Inflammatory macrophage (primary cell): Measurements from ENCODE around the gene SLC12A5.
A peak's percentile ranks its signal among the peaks of the same experiment; 100 is the strongest.

Experiments
- DNase-seq, 2 donors: peaks; one replicate each; pipeline ENCODE4 v3.0.0-alpha.2; 2020 to 2022

Gene SLC12A5

DNA sequence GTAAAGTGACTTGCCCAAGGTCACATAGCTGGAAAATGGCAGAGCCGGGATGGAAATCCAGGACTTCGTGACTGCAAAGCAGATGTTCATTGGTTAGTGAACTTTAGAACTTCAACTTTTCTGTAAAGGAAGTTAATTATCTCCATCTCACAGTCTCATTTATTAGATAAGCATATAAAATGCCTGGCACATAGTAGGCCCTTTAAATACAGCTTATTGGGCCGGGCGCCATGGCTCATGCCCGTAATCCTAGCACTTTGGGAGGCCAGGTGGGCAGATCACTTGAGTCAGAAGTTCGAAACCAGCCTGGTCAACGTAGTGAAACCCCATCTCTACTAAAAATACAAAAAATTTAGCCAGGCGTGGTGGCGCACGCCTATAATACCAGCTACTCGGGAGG, 22.1 kb upstream of the SLC12A5 start:
- no peak for DNase-seq

DNA sequence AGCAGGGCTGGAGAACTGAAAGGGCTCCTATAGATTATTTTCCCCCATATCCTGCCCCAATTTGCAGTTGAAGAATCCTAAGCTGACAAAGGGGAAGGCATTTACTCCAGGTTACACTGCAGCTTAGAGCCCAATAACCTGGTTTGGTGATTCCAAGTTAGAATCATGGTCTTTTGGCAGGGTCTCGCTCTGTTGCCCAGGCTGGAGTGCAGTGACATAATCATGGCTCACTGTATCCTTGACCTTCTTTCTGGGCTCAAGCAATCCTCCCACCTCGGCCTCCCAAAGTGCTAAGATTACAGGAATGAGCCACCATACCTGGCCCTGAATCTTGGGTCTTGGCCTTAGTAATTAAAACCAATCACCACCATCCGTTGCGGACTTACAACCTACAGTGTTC, 21.3 kb upstream of the SLC12A5 start:
- DNase-seq = no peak

- DNase-seq = no peak
Observed at GRCh38 chr20:46009816-46010215, 19.2 kb upstream of the SLC12A5 start.

DNA sequence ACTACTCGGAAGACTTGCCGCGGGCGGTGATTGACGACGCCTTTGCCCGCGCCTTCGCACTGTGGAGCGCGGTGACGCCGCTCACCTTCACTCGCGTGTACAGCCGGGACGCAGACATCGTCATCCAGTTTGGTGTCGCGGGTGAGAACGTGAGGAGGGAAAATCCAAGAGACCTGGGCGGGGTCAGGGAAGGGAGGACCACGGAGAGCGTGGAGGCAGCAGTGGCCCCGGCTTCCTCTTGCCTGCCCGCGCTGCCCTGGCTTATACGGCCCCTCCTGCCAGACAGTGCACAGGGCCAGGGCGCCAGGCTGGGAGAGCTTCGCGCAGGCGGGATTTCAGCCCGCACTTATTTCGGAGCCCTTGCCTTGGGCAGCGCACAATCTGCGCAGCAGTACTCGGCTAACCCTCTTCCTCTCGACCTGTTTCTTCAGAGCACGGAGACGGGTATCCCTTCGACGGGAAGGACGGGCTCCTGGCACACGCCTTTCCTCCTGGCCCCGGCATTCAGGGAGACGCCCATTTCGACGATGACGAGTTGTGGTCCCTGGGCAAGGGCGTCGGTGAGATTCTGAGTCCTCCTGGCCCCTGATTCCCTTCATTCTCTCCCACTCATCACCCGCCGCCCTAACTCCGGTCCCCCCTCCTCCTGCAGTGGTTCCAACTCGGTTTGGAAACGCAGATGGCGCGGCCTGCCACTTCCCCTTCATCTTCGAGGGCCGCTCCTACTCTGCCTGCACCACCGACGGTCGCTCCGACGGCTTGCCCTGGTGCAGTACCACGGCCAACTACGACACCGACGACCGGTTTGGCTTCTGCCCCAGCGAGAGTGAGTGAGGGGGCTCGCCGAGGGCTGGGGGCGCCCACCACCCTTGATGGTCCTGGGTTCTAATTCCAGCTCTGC, 18.3 kb upstream of the SLC12A5 start:
- peak; percentile 56 to 81 for DNase-seq

GRCh38 chr20:46011631-46012482, 17.2 kb upstream of the SLC12A5 start:
- DNase-seq = peak; percentile 93 to 100

DNA sequence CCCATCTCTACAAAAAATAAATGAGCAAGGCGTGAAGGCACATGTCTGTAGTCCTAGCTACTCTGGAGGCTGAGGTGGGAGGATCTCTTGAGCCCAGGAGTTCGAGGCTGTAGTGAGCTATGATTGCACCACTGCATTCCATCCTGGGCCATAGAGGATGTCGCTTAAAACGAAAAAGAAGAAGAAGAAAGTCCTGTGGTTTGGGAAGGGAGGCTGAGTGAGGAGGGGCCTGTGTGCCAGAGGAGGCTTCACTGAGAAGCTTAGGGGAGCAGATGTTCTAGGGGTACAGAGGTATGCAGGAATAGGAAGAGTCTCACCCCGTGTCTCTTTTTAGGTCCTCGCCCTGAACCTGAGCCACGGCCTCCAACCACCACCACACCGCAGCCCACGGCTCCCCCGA, 16.1 kb upstream of the SLC12A5 start:
- DNase-seq = no peak

DNA sequence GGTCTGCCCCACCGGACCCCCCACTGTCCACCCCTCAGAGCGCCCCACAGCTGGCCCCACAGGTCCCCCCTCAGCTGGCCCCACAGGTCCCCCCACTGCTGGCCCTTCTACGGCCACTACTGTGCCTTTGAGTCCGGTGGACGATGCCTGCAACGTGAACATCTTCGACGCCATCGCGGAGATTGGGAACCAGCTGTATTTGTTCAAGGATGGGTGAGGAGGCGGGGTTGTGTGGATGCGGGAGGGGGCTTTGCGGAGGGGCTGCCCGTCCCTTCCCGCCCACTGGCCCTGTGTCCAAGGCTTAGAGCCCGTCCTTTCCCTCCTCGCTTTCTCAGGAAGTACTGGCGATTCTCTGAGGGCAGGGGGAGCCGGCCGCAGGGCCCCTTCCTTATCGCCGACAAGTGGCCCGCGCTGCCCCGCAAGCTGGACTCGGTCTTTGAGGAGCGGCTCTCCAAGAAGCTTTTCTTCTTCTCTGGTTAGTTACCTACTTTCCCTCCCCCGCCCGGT, 15.6 kb upstream of the SLC12A5 start:
- DNase-seq = no peak

DNA sequence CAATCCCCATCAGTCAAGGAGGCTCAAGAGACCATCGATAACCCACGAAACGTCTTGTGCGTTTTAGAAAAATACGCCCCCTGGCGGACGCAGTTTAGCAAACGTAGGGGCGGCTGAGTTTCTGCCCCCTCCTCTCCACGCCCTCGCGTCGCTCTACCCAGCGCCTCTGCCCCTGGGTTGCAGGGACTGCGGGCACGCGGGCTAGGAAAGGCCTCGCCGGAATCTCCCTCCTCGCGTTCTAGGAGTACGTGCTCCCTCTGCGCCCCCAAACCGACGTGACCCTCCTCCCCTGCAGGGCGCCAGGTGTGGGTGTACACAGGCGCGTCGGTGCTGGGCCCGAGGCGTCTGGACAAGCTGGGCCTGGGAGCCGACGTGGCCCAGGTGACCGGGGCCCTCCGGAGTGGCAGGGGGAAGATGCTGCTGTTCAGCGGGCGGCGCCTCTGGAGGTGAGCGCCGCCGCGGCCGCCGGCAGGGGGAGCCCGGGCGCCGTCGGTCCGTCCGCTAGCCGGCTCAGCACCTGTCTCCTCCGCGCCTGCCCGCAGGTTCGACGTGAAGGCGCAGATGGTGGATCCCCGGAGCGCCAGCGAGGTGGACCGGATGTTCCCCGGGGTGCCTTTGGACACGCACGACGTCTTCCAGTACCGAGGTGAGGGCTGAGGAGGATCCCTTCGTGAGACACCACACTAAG, 15.0 kb upstream of the SLC12A5 start:
- DNase-seq = peak; percentile 48 to 58

GRCh38 chr20:46014517-46015396, 14.3 kb upstream of the SLC12A5 start:
- no peak for DNase-seq

- no peak for DNase-seq
Observed at GRCh38 chr20:46017272-46017671, 11.7 kb upstream of the SLC12A5 start.

DNA sequence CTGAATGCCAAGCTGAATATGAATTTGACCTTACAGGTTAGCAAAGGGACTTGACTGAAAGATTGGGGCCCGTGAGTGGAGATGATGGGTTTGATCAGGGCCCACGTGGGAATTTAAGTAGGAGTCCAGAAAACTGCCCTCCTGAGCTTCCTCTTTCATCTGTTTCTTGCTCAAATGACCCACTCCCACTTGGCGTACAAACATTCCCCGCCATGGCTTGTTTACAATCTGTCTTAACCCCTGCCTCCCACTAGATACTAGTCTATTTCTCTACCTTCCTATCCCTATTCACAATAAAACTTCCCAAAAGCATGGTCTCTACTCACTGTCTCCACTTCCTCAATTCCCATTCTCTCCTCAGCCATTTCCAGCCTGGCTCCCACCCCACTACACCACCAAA, 10.9 kb upstream of the SLC12A5 start:
- peak in 1 of 2 donors; percentile 43 for DNase-seq

- no peak for DNase-seq
Observed at GRCh38 chr20:46018611-46019010, 10.4 kb upstream of the SLC12A5 start.

DNA sequence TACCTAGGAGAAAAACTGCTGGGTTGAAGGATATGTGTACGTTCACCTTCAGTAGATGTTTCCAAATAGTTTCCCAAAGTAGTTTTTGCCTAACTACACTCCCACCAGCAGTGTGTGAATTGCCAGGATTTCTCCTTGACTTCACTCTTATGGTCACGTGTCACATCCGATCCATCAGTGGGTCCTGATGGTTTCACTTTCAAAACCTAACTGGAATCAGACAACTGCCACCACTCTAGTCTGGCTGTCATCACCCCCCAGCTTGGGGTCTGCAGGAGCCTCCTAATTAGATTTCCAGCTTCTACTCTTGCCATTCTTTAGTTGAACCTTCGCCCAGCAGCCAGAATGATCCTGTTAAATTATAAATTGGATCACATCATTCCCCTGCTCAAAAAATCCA, 8.5 kb upstream of the SLC12A5 start:
- no peak for DNase-seq

DNA sequence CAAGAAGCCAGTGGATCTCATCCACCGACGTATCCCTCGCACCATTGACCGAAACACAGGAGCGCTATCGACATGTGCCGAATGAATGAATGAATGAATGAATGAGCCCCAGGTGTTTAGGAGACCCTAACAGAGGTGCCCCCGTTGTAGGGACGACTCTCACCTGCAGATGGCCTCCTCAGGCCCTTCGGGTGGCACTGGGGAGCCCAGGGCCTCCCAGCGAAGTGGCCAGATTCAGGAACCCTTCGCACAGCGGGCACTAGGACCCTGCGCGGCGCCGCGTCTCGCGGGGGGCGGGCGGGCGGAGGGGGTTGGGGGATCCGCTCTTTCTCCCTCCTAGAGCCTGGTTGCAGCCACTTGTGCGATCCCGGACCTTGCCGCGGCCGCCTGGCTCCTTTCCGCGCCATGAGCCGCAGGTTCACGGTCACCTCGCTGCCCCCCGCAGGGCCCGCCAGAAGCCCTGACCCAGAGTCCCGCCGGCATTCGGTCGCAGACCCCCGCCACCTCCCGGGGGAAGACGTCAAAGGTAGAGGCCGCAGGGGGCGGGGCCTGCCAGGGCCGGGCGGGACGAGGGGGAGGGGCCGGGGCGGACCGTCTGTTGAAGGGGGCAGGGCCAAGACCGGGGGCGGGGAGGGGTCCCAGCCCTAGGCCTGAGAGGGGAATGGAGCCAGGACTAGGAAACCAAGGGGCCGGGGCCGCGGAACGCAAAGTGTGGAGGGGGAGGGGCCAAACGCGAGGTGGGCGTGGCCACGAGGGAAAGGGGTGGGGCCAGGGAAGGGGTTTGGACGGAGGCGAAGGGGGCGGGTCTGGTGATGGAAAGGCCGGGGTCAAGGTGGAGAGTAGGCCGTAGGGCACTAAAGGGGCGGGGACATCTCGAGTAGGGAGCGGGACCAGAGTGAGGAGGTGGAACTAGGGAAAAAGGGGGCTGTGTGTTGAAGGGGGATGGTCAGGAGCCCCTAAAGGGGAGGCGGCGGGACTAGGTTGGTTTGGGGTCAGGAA, 7.4 kb upstream of the SLC12A5 start:
- no peak for DNase-seq

DNA sequence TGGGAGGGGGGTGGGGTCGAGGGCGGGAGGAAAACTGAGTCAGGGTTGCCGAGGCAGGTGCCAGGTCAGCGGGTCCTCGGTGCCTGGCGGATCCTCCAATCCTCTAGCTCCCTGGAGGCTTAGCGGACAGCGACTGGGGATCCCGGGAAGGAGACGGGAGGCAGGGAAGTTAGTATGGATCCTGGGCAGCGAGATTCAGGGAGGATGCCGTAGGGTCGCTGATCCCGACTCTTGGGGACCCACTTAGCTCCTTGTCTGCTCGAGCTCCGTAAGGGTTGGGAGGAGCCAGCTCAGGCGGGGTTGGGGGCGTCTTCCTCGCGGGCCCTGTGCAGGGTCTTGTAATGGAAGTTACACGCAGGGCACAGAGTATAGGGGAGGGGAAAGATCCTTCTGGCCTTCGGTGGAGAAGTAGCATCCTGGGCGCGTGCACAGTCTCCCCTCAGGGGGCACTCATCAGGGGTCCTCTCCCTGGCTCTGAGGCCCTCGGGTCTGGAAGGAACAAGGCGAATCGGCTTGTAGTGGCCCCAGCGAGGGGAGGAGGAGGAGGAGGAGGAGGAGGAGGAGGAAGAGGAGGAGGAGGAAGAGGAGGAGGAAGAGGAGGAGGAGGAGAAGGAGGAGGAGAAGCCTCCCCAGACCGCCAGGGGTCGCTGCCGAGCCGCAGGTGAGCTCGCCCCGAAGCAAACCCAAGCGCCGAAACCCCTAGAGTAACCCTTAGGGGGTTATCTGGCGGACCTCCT, 6.4 kb upstream of the SLC12A5 start:
- peak; percentile 29 to 50 for DNase-seq

DNA sequence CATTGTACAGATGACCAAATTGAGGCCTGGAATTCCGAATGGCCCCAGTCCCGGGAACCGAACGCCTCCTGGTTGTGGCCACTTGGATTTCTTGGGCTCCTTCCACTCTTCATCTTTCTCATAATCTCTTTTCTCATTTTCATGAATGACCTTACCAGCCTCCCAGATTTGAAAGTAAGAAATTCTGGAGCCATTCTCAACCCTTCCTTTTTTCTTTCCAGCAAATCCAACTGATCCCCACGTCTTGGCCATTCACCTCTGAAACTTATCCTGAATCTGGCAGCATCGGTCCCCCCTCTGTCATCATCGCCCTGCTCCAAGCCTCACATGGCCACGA, 5.9 kb upstream of the SLC12A5 start:
- DNase-seq = no peak

- no peak for DNase-seq
Observed at GRCh38 chr20:46023999-46024398, 5.0 kb upstream of the SLC12A5 start.

DNA sequence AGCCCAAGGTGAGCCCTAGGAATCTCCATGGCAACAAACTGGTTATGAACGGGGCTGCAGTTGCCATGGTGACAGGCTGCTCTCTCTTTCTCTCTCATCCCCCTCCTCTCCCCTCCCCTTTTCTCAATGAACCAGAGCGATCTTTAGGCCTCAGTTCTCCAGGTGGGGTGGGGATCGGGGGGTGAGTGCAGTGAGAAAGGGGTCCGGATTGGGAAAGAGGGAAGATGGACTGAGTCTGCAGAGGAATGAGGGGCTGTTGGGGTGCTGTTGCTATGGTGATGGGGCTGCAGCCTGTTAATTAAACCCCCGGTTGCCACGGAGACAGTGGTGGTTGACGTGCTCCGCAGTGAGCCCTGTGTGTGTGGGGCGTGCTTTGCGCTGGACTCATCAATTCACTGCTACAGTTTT, 3.6 kb upstream of the SLC12A5 start:
- DNase-seq = no peak

- DNase-seq = peak; percentile 50 to 66
Observed at GRCh38 chr20:46027245-46027853, 1.7 kb upstream of the SLC12A5 start.
